Coronary artery (tissue), 2 donors: ENCODE results near the gene DYNC1I1.

Experiments used
- DNase-seq: peaks from one replicate; pipeline ENCODE4 v3.0.0-alpha.2; 2017; ENCODE audit warnings: low spot score
- H3K27ac ChIP-seq, 2 donors: fragments of 200-600 bp; sonication (generic); one replicate each; pipeline ENCODE4 v1.5.1; 2016 to 2019
- H3K4me3 ChIP-seq: fragments of 200-600 bp; sonication (generic); 2 replicates; pipeline ENCODE4 v1.5.1; 2016; ENCODE audit warnings: mild to moderate bottlenecking, moderate library complexity
- TF ChIP-seq, protein P1 (sequence below): fragments of 200-600 bp; sonication (generic); IDR thresholded peaks from one replicate; pipeline ENCODE4 v1.5.1; 2019; ENCODE audit warnings: antibody characterized with exemption

The DYNC1I1 gene

GRCh38 chr7:95905167-95905566 is 132.8 kb downstream of the DYNC1I1 start:
- TF ChIP-seq, protein P1, sequence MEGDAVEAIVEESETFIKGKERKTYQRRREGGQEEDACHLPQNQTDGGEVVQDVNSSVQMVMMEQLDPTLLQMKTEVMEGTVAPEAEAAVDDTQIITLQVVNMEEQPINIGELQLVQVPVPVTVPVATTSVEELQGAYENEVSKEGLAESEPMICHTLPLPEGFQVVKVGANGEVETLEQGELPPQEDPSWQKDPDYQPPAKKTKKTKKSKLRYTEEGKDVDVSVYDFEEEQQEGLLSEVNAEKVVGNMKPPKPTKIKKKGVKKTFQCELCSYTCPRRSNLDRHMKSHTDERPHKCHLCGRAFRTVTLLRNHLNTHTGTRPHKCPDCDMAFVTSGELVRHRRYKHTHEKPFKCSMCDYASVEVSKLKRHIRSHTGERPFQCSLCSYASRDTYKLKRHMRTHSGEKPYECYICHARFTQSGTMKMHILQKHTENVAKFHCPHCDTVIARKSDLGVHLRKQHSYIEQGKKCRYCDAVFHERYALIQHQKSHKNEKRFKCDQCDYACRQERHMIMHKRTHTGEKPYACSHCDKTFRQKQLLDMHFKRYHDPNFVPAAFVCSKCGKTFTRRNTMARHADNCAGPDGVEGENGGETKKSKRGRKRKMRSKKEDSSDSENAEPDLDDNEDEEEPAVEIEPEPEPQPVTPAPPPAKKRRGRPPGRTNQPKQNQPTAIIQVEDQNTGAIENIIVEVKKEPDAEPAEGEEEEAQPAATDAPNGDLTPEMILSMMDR: no peak
- no peak overlapping the region for H3K27ac ChIP-seq
- no peak for DNase-seq
- H3K4me3 ChIP-seq: no peak overlapping the region

DNA sequence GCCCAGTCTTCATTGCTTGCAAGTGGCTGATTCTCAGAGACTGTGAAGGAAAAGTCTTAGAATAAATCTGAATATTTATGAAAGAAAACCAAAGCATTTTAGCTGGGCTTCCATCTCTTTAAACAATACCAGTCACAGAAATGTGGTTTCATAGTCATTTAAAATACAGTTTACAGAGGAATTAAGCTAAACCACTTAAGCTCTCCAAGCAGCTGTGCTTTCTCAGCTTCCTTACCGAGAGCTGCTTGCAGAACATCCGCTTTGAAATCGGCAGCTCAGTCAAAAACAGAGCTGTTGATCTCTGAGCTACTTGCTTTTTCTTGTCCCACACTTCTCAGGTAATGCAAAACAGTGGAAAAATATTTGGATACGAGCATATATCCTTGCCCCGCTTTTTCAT is 134.5 kb downstream of the DYNC1I1 start:
- no peak overlapping the region for H3K27ac ChIP-seq
- no peak overlapping the region for H3K4me3 ChIP-seq
- TF ChIP-seq, protein P1: no peak
- DNase-seq: no peak

DNA sequence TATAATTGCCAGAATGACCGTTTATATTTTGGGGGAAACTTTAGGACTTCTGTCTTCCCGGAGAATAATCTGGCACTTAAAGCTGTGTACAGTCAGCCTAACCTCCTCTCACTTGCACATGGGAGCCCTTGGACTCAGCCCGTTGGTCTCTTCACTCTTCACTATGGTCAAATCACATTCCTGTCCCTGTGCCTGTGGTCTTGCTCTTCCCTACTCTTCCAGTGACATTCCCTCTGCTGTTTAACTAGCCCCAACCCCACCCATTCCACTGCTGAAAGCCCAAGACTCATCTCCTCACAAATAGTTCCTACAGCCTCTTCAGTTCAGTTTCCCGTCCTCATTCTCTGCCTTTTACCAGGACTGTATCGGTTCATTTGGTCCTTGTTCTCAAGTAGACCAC is 135.0 kb downstream of the DYNC1I1 start:
- no peak for DNase-seq
- TF ChIP-seq, protein P1: no peak
- H3K4me3 ChIP-seq: no peak overlapping the region
- H3K27ac ChIP-seq: no peak overlapping the region

DNA sequence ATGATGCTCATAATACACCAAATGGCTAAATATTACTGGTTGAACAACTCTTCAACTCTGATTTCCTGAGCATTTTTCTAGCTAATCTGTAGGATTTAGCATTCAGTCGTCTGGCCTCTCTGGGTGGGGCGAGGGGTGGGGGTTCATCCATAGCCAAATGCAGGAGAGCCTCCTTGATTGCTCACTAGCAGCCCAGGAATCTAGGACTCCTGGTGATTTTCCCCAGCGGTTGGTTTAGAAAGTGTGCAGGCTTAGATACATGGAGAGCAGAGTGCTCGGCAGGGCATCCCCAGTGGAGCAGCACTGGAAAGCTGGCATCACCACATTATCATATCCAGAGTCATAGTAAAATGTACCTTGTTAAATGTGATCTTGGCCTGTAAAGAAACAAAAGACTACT is 136.1 kb downstream of the DYNC1I1 start:
- Histone ChIP-seq H3K27ac (no peak overlapping the region), H3K4me3 (no peak overlapping the region)
- TF ChIP-seq, protein P1: no peak
- DNase-seq: no peak

GRCh38 chr7:95910341-95910740 is 138.0 kb downstream of the DYNC1I1 start:
- no peak overlapping the region for H3K4me3 ChIP-seq
- no peak for DNase-seq
- TF ChIP-seq, protein P1: no peak
- no peak overlapping the region for H3K27ac ChIP-seq

- no peak for DNase-seq
- Histone ChIP-seq H3K4me3 (peak overlapping the region; percentile 6), H3K27ac (no peak overlapping the region)
- TF ChIP-seq, protein P1: no peak
Observed at GRCh38 chr7:95915731-95916130, 143.4 kb downstream of the DYNC1I1 start.

GRCh38 chr7:95916573-95917297 is 144.4 kb downstream of the DYNC1I1 start:
- TF ChIP-seq, protein P1: peak; percentile 68
- H3K4me3 ChIP-seq: peak overlapping the region; percentile 41
- H3K27ac ChIP-seq: no peak overlapping the region
- no peak for DNase-seq
